Measurements from ENCODE around the gene B4GALNT3.

DNA sequence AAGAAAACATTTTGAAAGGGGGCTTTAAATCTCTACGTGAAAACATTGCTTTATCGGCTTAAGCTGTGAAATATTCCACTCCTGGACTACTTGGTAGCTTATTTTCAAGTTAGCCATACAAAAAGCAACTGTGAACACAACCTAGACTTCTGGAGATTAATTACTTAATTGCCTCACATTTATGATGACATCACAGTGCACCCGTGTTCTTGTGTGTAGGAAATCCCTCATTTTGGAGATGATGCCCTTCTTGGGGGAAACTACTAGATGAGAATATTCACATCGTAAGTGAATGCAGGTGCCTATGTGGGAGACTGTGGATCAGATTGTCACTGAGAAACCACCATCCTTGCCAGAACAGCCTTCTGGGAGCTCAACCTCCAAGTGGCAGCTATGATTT is 10.5 kb upstream of the B4GALNT3 start:
- TF ChIP-seq, protein P1, sequence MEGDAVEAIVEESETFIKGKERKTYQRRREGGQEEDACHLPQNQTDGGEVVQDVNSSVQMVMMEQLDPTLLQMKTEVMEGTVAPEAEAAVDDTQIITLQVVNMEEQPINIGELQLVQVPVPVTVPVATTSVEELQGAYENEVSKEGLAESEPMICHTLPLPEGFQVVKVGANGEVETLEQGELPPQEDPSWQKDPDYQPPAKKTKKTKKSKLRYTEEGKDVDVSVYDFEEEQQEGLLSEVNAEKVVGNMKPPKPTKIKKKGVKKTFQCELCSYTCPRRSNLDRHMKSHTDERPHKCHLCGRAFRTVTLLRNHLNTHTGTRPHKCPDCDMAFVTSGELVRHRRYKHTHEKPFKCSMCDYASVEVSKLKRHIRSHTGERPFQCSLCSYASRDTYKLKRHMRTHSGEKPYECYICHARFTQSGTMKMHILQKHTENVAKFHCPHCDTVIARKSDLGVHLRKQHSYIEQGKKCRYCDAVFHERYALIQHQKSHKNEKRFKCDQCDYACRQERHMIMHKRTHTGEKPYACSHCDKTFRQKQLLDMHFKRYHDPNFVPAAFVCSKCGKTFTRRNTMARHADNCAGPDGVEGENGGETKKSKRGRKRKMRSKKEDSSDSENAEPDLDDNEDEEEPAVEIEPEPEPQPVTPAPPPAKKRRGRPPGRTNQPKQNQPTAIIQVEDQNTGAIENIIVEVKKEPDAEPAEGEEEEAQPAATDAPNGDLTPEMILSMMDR (IDR thresholded peaks at IDR 0.05), result no peak
- TF ChIP-seq TCF7L2 (IDR thresholded peaks at IDR 0.05; ENCODE audit: low read depth, low read length) (no peak), POLR2AphosphoS5 (IDR thresholded peaks at IDR 0.05; ENCODE audit: low read depth, low read length) (no peak)
- TF ChIP-seq, protein P2, sequence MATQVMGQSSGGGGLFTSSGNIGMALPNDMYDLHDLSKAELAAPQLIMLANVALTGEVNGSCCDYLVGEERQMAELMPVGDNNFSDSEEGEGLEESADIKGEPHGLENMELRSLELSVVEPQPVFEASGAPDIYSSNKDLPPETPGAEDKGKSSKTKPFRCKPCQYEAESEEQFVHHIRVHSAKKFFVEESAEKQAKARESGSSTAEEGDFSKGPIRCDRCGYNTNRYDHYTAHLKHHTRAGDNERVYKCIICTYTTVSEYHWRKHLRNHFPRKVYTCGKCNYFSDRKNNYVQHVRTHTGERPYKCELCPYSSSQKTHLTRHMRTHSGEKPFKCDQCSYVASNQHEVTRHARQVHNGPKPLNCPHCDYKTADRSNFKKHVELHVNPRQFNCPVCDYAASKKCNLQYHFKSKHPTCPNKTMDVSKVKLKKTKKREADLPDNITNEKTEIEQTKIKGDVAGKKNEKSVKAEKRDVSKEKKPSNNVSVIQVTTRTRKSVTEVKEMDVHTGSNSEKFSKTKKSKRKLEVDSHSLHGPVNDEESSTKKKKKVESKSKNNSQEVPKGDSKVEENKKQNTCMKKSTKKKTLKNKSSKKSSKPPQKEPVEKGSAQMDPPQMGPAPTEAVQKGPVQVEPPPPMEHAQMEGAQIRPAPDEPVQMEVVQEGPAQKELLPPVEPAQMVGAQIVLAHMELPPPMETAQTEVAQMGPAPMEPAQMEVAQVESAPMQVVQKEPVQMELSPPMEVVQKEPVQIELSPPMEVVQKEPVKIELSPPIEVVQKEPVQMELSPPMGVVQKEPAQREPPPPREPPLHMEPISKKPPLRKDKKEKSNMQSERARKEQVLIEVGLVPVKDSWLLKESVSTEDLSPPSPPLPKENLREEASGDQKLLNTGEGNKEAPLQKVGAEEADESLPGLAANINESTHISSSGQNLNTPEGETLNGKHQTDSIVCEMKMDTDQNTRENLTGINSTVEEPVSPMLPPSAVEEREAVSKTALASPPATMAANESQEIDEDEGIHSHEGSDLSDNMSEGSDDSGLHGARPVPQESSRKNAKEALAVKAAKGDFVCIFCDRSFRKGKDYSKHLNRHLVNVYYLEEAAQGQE (IDR thresholded peaks at IDR 0.05; ENCODE audit: insufficient read depth in 1 of 2, low read depth in 2 of 2, low read length in 1 of 2), result no peak
